Anterior cingulate cortex (tissue), 58 donors: ENCODE measurements around the gene PYGB.
A peak's percentile ranks its signal among the peaks of the same experiment; 100 is the strongest.
"Not testable (repeated sequence)": the region's sequence is repeated elsewhere in the genome, so short reads cannot be mapped to it uniquely, and the experiment has no call there.

ENCODE experiments used
- DNase-seq, 58 donors: peaks; one replicate each; lab custom pipeline; 2025; lab: John Stamatoyannopoulos, UW

Gene PYGB

DNA sequence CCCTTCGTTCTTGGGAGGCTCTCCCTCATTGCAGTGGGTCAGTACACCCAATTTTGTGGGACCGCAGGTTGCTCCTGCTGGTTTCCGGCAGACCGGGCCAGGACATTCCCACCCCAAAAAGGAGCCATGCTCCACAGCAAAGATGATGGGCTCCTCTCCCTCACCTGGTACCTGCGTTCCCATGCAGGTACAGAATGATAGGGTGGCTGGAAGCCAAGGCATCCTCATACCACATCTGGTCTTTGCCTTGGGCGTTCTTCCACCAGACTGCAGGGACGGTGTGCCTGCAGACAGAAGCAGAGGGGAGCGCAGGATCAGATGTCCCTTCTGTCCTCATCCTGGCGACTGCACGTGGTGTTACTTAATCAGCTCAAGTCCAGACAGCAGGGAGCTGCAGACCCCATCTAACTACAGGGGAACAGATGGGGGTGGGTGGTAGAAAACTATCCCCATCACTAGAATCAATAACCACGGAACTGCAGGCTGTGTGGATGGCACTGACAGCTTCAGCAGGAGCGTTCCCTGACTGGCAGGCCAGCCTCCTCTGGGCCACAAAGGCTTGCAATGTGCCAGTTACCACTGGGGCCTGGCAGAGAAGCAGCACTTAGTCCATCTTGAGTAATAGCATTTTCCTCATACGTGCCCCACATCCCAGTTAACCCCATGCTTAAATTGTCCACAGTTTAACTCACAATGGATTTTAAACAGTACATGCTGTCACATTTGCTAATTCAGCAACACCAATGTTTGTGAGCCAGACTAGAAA, 72.3 kb downstream of the PYGB start:
- peak in 2 of 58 donors; percentile 18 to 31 for DNase-seq

DNA sequence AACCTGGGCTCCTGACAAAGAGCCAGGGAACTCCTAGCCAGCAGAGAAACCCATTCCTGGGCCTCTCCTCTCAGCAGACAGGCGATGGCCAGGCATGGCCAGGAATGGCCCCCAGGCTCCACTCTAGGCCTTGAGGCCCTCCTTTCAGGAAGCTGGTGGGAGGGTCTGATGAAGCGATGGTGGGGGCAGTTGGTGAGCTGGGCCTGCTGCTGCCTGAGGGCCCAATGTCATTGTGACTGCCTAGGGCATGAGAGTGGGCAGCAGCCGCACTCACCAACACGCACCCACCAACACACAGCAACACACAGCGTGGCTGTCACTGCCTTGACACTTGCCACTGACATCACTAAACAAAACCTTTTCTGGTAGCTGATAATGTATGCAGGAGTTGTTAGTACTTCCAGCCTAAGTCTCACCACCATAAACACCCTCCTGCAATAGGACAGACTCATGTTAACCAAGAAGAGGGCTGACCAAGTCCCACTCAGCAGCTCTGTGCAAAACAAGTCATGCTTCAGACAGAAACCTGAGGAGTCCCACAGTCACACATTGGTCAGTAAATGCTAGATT, 73.5 kb downstream of the PYGB start:
- DNase-seq, result no peak

DNA sequence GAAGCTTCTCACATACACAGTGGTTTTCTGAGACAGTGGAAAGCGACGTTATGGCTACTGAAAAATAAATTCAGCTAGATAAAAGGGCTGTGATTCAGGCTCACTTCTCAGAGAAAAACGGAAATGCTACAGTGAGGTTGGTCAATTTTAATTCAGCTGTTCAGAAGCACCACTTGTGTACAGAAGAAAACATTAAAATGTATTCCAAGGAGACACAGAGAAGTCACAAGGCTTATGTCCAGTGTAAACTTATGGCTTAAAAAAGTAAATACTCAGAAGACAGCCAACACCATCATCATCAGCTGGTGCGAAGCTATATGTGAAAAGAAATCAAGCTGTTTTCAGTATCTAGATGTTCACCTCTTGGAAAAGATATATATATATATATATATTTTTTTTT, 74.1 kb downstream of the PYGB start:
- no peak for DNase-seq

DNA sequence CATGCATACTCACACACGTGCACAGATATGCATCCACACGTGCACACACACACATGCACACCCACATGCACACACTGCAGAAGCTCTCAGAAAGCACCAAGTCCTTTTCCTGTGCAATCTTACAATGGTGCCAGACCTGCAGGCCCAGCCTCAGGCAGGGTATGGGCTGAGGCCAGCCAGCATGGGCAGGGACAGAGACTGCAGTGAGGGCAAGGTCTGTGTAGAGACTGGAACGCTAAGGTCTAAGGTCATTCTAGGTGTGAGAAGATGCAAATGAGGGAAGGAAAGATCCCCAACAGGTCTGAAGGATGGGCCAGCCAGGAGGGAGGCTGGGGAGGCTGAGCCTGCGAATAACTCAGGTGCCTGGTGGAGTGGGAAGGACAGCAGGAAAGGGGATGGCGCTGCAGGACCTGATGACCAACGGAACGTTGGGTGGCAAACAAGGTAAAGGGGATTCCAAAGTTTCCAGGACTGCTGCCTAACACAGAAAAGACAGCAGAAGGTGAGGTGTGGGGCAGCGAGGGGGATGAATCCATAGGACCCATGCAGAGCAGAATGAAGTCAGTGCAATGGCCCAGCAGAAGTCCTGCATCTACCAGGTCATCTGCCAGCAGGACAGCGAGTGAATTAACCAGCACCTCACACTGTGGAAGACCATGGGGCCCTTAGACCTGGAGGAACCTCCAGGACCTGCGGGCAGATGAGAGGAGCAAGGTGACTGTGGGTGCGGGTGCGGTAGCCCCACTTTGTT, 75.8 kb downstream of the PYGB start:
- no peak for DNase-seq

DNA sequence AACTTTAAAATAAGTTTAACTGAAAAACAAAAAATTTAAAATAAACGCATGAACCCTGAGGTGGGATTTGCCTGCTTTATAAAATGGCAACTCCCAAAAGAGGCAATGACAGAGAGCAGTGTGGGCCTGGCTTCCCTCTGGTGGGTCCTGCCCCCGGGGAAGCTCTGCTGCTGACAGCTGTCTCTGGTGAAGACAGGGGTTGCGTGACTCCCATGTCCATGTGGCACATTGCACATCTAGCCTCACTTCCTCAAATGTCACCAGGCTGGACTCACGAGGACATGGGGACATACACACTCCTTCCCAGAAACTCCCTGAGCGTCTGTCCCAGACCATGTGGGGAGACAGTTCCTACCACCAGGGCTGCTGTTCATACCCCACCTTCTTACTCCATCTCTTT, 76.5 kb downstream of the PYGB start:
- DNase-seq, result peak in 6 of 58 donors; percentile 15 to 58 (median 38)

DNA sequence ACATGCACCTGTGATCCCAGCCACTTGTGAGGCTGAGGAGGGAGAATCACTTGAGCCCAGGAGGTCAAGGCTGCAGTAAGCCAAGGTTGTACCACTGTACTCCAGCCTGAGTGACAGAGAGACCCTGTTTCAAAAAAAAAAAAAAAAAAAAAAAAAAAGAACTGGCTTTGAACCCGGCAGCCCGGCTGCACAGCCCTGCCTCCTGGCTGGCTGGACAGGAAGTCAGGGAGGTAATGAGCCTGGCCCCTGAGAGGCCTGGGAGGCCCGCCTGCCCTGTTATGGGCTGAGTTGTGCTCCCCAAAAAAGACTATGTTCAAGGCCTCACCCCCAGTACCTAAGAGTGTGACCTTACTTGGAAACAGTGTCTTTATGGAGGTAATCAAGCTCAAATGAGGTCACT, 77.2 kb downstream of the PYGB start:
- DNase-seq, result no peak

DNA sequence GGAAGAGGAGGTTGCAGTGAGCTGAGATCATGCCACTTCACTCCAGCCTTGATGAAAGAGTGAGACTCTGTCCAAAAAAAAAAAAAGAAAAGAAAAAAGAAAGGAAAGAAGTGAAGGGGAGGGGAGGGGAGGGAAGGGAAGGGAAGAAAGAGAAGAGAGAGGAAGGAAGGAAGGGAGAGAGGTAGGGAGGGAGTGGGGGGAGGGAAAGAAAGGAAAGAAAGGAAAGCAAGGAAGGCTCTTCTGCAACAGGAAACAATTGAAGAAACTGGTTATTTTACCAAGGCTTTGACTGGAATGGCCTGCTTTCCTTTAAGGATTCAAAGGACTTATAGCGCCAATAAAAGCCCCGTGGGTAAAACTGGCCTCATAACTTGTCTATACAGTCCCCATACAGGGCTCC, 78.1 kb downstream of the PYGB start:
- DNase-seq, result no peak

DNA sequence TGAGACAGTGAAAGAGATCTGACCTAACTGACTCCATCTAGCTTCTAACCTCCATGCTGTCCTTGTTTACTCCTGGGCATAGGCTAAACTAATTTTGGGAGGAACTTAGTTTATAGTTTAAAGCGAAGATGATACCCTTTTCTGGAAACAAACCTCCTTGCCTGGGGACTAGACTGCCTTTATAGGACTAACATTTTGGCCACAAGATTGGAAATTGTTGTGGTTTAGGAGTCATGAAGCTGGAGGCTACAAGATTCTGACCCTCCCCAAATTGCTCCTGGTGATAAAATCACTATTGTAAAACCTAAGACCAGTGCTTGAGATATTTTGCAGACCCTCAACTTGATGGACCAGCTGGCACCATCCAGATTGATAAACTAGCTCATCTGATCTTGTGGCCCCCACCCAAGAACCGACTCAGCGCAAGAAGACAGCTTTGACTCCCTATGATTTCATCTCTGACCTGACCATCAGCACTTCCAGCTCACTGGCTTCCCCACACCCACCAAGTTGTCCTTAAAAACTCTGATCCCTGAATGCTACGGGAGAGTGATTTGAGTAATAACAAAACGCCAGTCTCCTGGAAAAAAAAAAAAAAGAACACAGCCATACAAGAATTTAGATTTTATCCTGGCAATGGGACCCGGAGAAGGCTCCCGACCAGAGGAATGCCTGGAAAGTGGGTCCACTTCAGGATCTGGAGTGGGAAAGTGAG, 79.8 kb downstream of the PYGB start:
- DNase-seq, result no peak

DNA sequence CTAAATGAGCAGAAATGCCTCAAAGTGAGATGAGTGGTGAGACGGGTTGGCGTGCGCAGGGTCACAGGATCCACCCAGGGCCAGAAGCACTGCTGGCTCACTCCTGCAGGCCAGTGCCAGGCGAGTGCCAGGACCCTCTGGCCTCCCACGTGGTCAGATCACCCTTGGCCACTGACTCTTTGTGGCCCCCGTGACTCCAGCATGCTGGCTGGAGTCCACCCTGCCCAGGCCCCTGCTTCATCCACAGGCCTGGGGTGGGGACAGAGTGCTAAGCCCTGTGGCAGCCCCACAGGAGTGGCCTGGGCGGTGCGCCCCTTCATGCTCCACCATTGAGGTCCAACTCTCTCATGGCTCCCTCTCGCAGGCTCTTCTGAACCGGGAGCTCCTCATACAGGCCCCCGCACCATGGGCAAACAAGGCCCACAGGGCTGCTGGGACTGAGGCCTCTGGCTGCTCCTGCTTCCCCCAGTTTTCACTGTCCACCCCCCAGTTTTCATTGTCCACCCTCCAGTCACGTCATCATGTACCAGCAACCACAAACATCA, 81.1 kb downstream of the PYGB start:
- no peak for DNase-seq

DNA sequence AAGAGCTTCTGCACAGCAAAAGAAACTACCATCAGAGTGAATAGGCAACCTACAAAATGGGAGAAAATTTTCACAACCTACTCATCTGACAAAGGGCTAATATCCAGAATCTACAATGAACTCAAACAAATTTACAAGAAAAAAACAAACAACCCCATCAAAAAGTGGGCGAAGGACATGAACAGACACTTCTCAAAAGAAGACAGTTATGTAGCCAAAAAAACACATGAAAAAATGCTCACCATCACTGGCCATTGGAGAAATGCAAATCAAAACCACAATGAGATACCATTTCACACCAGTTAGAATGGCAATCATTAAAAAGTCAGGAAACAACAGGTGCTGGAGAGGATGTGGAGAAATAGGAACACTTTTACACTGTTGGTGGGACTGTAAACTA, 87.1 kb downstream of the PYGB start:
- DNase-seq, result not testable (repeated sequence)

DNA sequence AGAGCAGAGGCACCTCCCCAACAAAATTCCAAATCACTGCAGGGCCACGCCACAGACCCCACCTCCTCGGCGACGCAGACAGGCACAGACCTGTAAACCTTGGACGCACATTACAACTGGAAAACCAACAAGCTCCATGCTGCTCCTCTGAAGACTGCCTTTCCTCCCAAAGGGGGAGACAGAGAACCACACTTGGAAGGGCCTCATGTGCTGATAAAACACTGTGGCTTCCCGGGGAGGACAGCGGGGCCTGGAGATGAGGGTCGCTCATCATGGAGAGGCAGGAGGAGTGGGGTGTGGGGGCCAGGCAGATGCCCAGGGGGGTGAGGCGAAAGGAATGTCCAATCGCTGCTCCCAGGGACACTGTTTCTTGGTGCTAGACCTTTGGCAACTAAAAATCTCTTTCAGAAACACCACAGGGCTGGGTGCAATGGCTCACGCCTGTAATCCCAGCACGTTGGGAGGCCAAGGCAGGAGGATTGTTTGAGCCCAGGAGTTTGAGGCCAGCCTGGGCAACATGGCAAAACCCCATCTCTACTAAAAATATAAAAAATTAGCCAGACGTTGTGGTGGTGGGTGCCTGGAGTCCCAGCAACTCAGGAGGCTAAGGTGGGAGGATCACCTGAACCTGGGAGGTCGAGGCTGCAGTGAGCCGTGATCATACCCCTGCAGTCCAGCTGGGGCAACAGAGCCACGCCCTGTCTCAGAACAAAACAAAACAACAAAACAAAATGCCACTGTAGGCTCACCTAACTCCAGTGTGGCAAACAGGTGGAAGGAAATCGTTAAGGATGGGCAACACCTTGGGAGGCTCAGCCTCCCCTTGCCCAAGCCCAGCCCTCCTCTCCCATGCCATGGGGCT, 88.9 kb downstream of the PYGB start:
- DNase-seq, result peak in 9 of 58 donors; percentile 22 to 53 (median 36)

DNA sequence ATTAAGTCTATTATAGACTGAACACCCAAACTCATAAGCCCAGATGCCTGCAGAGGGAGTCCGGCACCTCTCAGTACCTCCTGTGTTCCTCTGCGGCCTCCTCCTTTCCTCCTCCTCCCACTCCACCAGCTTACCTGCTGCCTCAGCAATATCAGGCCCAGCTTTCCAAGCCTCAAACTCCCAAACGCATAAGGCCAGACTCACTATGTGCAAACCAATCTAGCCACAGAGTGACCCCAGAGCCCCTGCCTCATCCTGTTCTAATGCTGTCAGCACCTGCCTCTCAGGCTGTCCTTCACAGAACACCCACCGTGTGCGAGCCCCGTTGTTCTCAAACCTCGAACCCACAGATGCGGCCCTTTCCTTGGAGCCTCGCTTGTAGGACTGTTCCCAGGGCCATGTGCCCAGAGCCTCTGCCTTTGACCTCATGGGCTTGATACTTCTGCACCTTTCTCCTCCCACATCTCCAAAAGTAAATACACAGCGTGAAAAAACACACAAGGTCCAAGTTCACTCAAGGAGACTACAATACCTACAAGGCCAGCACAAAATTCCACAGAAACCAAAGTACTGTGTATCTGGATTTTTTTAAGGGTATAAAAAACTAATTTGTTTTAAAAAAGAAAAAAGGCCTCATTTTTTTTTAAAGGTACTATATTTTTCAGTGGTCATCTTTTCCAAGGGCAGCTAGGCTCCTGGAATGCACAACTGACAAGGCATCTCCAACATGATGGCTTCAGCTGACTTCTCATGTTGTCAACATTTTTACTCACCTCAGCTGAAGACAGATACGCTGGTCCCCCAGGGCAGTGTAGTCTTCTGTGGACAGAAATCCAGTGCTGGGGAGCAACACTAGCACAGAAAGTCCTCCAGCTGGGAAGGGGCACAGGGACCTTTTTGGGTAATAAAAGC, 90.5 kb downstream of the PYGB start:
- no peak for DNase-seq

DNA sequence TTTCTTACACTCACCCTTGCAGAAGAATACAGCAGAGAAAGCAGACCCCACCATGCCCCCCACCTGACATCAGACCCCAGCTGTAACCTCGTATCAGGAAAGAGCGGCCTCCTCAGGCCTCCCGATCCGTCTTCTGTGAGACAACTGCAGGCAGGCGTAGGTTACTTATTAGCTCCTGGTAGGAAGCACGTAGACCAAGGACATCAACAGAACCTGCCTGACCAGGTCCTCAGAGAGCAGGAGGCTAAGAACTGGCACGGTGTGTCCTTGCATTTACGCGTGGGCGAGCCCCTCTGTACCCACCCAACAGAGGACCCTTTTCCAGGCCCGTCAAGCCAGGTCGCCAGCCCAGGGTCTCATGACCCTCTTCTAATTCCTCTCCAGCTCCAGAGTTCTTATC, 91.7 kb downstream of the PYGB start:
- DNase-seq, result no peak

DNA sequence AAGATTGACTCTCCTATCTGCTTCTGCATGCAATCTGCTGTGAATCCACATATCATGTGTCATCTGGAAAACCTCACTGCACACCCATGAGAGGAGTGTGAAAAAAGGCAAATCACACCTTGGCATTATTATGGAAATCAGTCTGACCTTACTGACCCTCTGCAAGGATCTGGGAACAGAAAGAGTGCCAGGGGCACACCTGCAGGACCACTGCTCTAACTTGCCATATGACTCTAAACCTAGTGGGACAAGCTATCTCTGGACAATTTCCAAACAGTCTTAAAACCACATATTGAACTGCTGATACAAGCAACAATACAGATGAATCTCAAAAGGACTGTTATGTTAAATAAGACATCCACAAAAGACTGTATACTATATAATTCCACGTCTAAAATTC, 92.5 kb downstream of the PYGB start:
- no peak for DNase-seq

DNA sequence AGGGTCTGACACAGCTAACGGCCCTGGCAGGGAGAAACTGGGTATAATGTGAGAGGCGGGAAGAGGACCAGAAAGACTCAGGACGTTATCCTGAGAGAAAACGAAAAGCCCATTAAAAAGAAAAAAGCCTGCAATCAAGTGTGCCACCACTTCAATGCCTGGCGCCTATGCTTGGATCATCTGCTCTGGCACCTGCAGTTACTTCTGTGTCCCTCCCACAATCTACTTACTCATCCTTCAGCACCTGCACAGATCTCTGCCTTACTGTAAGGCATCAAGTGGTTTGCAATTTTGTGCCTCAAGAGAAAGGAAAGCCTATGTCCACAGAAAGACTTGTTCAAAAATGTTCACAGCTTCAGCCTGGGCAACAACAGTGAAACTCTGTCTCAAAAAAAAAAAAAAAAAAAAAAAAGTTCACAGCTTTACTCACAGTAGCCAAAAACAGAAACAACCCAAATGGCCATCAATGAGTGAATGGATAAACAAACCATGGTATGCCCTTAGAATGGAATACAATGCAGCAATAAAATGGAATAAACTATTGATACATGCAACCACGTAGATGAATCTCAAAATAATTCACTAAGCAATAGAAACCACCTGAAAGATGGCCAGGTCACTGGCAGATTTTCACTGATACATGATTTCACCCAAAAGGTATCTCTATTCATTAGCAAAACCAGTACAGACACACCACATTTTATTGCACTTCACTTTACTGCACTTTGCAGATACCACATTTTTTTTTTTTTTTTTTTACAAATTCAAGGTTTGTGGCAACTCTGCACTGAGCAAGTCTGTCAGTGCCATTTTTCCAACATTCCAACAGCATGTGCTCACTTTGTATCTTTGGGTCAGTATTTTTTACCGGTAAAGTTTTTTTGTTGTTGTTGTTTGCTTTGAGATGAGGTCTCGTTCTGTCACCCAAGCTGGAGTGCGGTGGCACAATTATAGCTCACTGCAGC, 94.1 kb downstream of the PYGB start:
- DNase-seq, result no peak

DNA sequence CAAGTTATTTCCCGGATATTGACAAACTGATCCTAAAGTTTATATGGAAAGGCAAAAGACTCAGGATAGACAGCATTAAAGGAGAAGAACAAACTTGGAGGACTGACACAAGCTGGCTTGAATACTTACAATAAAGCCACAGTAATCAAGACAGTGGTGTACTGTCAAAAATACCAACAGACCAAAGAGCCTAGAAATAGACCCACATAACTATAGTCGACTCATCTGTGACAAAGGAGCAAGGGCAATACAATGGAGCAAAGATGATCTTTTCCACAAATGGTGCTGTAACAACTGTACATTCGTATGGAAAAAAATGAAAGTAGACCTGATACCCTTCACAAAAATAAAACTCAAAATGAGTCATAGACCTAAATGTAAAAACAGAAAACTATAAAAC, 96.7 kb downstream of the PYGB start:
- no peak for DNase-seq

DNA sequence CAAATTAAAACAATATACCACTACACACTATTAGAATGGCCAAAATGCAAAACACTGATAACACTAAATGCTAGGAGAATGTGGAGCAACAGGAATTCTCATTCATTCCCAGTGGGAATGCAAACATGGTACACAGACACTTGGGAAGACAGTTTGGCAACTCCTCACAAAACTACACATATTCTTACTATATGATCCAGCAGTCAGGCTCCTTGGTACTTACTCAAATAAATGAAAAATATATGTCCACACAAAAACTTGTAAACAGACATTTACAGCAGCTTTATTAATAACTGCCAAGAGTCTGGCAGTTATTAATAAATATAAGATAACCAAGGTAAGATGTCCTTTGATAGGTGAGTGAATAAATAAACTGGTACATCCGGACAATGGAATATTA, 97.8 kb downstream of the PYGB start:
- no peak for DNase-seq

DNA sequence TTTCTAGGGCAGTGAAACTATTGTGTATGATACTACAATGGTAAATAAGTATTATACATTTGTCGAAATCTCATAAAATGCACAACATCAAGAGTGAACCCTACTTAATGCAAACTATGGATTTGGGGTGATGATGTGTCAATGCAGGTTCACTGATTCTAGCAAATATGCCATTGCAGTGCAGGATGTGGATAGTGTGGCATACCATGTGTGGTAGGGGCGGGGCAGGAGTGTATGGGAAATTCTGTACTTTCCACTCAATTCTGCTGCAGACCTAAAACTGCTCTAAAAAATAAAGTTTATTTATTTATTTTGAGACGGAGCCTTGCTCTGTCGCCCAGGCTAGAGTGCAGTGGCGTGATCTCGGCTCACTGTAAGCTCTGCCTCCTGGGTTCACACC, 98.5 kb downstream of the PYGB start:
- DNase-seq, result no peak
